ENCODE data around the gene ANKRD55.

The ANKRD55 gene

DNA sequence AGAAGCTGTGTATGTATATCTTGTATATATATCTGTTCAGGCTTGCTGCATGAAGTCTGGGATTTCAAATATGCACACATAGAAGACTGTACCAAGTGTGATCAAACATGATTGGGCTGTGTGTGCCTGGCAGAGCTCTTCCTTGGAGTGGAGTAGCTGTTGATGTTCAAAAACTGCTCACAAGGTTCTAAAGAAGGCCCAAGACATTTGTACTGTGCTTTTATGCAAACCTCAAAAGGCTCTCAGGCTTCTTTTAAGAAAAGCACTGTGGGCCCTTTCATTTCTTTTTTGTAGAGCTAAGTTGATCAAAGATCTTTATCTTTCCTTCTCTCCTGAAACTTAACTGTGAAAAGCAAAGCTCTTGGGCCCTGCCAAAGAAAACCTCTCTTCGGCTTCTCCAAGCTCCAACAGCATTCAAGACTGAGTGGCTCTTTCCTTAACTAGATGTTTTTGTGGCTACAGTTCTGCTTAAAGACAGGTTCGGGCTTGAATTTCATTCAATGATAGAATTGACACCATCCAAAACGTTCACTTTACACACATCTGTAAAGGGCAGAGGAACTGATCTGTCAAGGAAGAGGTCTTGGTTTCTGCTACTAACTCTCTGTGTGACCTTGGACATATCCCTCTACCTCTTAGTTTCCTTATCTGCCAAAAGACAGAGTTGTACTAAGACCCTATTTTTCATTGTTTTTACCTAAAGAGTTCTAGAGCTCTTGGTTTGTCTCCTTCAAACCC, 132.5 kb downstream of the ANKRD55 start:
- Histone ChIP-seq H3K9me3 (ENCODE audit: control insufficient read depth in 1 of 2, low read length in 2 of 2) (no peaks in the 10 kb centered on the region), H3K4me3 (ENCODE audit: low read depth in 1 of 2, low read length in 2 of 2) (no peak overlapping the region), H3K9ac (ENCODE audit: low read depth in 1 of 2, low read length in 2 of 2) (no peak overlapping the region), H3K27me3 (ENCODE audit: control insufficient read depth in 1 of 2, insufficient read depth in 2 of 2, low read length in 2 of 2) (no peaks in the 10 kb centered on the region), H3K36me3 (ENCODE audit: control insufficient read depth in 1 of 2, insufficient read depth in 2 of 2, low read length in 2 of 2) (no peaks in the 10 kb centered on the region), H3K4me1 (ENCODE audit: control insufficient read depth in 1 of 2, insufficient read depth in 2 of 2, low read length in 2 of 2) (no peaks in the 10 kb centered on the region), H3K27ac (ENCODE audit: low read depth, low read length) (no peak overlapping the region)

GRCh38 chr5:56099346-56099745, 133.8 kb downstream of the ANKRD55 start:
- no peaks in the 10 kb centered on the region for H3K4me1 ChIP-seq (ENCODE audit: control insufficient read depth in 1 of 2, insufficient read depth in 2 of 2, low read length in 2 of 2)
- H3K4me3 ChIP-seq (ENCODE audit: low read depth in 1 of 2, low read length in 2 of 2), result no peak overlapping the region
- H3K36me3 ChIP-seq (ENCODE audit: control insufficient read depth in 1 of 2, insufficient read depth in 2 of 2, low read length in 2 of 2), result no peaks in the 10 kb centered on the region
- no peaks in the 10 kb centered on the region for H3K27me3 ChIP-seq (ENCODE audit: control insufficient read depth in 1 of 2, insufficient read depth in 2 of 2, low read length in 2 of 2)
- H3K9ac ChIP-seq (ENCODE audit: low read depth in 1 of 2, low read length in 2 of 2), result no peak overlapping the region
- H3K27ac ChIP-seq (ENCODE audit: low read depth, low read length), result no peak overlapping the region
- H3K9me3 ChIP-seq (ENCODE audit: control insufficient read depth in 1 of 2, low read length in 2 of 2), result no peaks in the 10 kb centered on the region

- no peaks in the 10 kb centered on the region for H3K9me3 ChIP-seq (ENCODE audit: control insufficient read depth in 1 of 2, low read length in 2 of 2)
- H3K27me3 ChIP-seq (ENCODE audit: control insufficient read depth in 1 of 2, insufficient read depth in 2 of 2, low read length in 2 of 2), result no peaks in the 10 kb centered on the region
- H3K27ac ChIP-seq (ENCODE audit: low read depth, low read length), result no peak overlapping the region
- H3K4me1 ChIP-seq (ENCODE audit: control insufficient read depth in 1 of 2, insufficient read depth in 2 of 2, low read length in 2 of 2), result no peaks in the 10 kb centered on the region
- H3K36me3 ChIP-seq (ENCODE audit: control insufficient read depth in 1 of 2, insufficient read depth in 2 of 2, low read length in 2 of 2), result no peaks in the 10 kb centered on the region
- no peak overlapping the region for H3K9ac ChIP-seq (ENCODE audit: low read depth in 1 of 2, low read length in 2 of 2)
- H3K4me3 ChIP-seq (ENCODE audit: low read depth in 1 of 2, low read length in 2 of 2), result no peak overlapping the region
These were observed 136.1 kb downstream of the ANKRD55 start for GRCh38 chr5:56097055-56097454.

DNA sequence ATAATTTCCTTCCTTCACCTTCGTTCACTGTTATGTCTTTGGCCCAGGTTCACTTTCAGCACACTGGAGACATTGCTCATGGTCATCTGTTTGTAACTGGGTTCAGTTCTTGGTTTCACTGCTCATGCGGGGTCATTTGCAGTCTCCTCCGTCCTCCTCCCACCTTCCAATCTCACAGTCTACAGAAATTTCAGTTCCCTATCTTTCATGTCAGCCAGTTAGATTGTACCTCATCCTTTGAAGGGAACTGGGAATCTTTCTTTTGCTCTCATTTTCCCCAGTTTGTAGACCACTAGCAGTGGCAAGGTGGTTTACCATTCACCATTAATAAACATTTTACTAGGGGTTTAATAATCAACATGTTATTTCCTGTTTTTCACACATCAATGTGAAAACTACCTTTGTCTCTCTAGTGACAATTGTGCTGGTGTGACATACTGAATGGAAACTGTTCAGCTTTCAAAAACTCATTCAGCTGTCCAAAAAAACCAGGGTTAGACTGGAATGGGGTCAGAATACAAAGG, 137.5 kb downstream of the ANKRD55 start:
- Histone ChIP-seq H3K4me3 (ENCODE audit: low read depth in 1 of 2, low read length in 2 of 2) (no peak overlapping the region), H3K27me3 (ENCODE audit: control insufficient read depth in 1 of 2, insufficient read depth in 2 of 2, low read length in 2 of 2) (no peaks in the 10 kb centered on the region), H3K36me3 (ENCODE audit: control insufficient read depth in 1 of 2, insufficient read depth in 2 of 2, low read length in 2 of 2) (no peaks in the 10 kb centered on the region), H3K27ac (ENCODE audit: low read depth, low read length) (no peak overlapping the region), H3K4me1 (ENCODE audit: control insufficient read depth in 1 of 2, insufficient read depth in 2 of 2, low read length in 2 of 2) (no peaks in the 10 kb centered on the region), H3K9ac (ENCODE audit: low read depth in 1 of 2, low read length in 2 of 2) (no peak overlapping the region), H3K9me3 (ENCODE audit: control insufficient read depth in 1 of 2, low read length in 2 of 2) (no peaks in the 10 kb centered on the region)

DNA sequence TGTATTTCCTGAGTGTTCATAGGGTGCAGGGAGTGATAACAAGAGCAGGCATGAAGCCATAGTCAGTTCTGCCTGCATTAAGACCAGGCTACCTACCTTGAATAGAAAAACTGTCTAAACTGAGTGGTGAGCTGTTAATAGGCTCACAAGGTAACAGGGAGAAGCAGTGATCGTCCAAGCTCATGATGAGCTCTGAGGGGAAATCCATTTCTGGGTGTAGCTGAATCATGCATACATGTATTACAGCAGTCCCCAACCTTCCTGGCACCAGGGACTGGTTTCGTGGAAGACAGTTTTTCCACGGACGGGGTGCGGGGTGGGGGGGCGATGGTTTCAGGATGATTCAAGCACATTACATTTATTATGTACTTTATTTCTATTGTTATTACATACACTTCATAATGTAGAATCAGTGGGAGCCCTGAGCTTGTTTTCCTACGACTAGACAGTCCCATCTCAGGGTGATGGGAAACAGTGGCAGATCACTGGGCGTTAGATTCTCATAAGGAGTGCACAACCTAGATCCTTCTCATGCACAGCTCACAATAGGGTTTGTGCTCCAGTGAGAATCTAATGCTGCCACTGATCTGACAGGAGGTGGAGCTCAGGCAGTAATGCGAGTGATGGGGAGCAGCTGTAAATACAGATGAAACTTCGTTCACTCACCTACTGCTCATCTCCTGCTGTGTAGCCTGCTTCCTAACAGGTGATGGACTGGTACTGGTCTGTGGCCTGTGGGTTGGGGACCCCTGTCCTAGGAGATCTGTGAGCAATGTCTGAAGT, 138.4 kb downstream of the ANKRD55 start:
- H3K27ac ChIP-seq (ENCODE audit: low read depth, low read length), result no peak overlapping the region
- H3K9me3 ChIP-seq (ENCODE audit: control insufficient read depth in 1 of 2, low read length in 2 of 2), result no peaks in the 10 kb centered on the region
- H3K27me3 ChIP-seq (ENCODE audit: control insufficient read depth in 1 of 2, insufficient read depth in 2 of 2, low read length in 2 of 2), result no peaks in the 10 kb centered on the region
- H3K4me3 ChIP-seq (ENCODE audit: low read depth in 1 of 2, low read length in 2 of 2), result no peak overlapping the region
- H3K9ac ChIP-seq (ENCODE audit: low read depth in 1 of 2, low read length in 2 of 2), result no peak overlapping the region
- no peaks in the 10 kb centered on the region for H3K36me3 ChIP-seq (ENCODE audit: control insufficient read depth in 1 of 2, insufficient read depth in 2 of 2, low read length in 2 of 2)
- no peaks in the 10 kb centered on the region for H3K4me1 ChIP-seq (ENCODE audit: control insufficient read depth in 1 of 2, insufficient read depth in 2 of 2, low read length in 2 of 2)

GRCh38 chr5:56093970-56094369, 139.2 kb downstream of the ANKRD55 start:
- no peaks in the 10 kb centered on the region for H3K27me3 ChIP-seq (ENCODE audit: control insufficient read depth in 1 of 2, insufficient read depth in 2 of 2, low read length in 2 of 2)
- H3K36me3 ChIP-seq (ENCODE audit: control insufficient read depth in 1 of 2, insufficient read depth in 2 of 2, low read length in 2 of 2), result no peaks in the 10 kb centered on the region
- H3K9ac ChIP-seq (ENCODE audit: low read depth in 1 of 2, low read length in 2 of 2), result no peak overlapping the region
- no peak overlapping the region for H3K27ac ChIP-seq (ENCODE audit: low read depth, low read length)
- no peaks in the 10 kb centered on the region for H3K4me1 ChIP-seq (ENCODE audit: control insufficient read depth in 1 of 2, insufficient read depth in 2 of 2, low read length in 2 of 2)
- no peak overlapping the region for H3K4me3 ChIP-seq (ENCODE audit: low read depth in 1 of 2, low read length in 2 of 2)
- H3K9me3 ChIP-seq (ENCODE audit: control insufficient read depth in 1 of 2, low read length in 2 of 2), result no peaks in the 10 kb centered on the region

GRCh38 chr5:56092115-56092514, 141.0 kb downstream of the ANKRD55 start:
- Histone ChIP-seq H3K4me1 (ENCODE audit: control insufficient read depth in 1 of 2, insufficient read depth in 2 of 2, low read length in 2 of 2) (no peaks in the 10 kb centered on the region), H3K4me3 (ENCODE audit: low read depth in 1 of 2, low read length in 2 of 2) (no peak overlapping the region), H3K9me3 (ENCODE audit: control insufficient read depth in 1 of 2, low read length in 2 of 2) (no peaks in the 10 kb centered on the region), H3K27ac (ENCODE audit: low read depth, low read length) (no peak overlapping the region), H3K36me3 (ENCODE audit: control insufficient read depth in 1 of 2, insufficient read depth in 2 of 2, low read length in 2 of 2) (no peaks in the 10 kb centered on the region), H3K27me3 (ENCODE audit: control insufficient read depth in 1 of 2, insufficient read depth in 2 of 2, low read length in 2 of 2) (no peaks in the 10 kb centered on the region), H3K9ac (ENCODE audit: low read depth in 1 of 2, low read length in 2 of 2) (no peak overlapping the region)

- H3K27ac ChIP-seq (ENCODE audit: low read depth, low read length), result no peak overlapping the region
- H3K9ac ChIP-seq (ENCODE audit: low read depth in 1 of 2, low read length in 2 of 2), result no peak overlapping the region
- no peaks in the 10 kb centered on the region for H3K36me3 ChIP-seq (ENCODE audit: control insufficient read depth in 1 of 2, insufficient read depth in 2 of 2, low read length in 2 of 2)
These were observed 141.5 kb downstream of the ANKRD55 start for GRCh38 chr5:56091664-56092063.

DNA sequence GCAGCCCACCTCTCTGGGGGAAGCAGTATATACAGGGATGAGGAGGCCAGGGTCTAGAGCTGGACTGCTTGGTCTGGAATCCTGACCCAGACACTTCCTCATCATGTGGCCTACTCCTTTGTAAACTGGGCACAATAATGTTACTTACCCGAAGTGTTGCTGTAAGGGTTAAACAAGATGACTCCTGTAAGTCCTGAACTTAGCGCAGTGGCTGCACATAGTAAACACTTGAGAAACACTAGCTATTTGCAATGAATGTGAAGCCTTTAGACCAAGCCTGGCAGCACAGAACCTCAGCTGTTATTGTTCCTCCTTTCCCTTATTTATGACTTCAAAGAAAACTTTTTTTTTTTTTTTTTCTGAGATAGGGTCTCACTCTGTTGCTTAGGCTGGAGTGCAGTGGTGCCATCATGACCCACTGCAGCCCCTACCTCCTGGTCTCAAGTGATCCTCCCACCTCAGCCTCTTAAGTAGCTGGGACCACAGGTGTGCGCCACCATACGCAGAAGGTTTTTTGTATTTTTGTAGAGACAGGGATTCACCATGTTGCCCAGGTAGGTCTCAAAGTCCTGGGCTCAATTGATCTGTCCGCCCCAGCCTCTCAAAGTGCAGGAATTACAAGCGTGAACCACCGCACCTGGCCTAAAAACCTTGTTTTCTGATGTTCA, 142.2 kb downstream of the ANKRD55 start:
- no peak overlapping the region for H3K9ac ChIP-seq (ENCODE audit: low read depth in 1 of 2, low read length in 2 of 2)
- H3K9me3 ChIP-seq (ENCODE audit: control insufficient read depth in 1 of 2, low read length in 2 of 2), result no peaks in the 10 kb centered on the region
- no peak overlapping the region for H3K4me3 ChIP-seq (ENCODE audit: low read depth in 1 of 2, low read length in 2 of 2)
- no peak overlapping the region for H3K27ac ChIP-seq (ENCODE audit: low read depth, low read length)
- H3K36me3 ChIP-seq (ENCODE audit: control insufficient read depth in 1 of 2, insufficient read depth in 2 of 2, low read length in 2 of 2), result no peaks in the 10 kb centered on the region
- H3K4me1 ChIP-seq (ENCODE audit: control insufficient read depth in 1 of 2, insufficient read depth in 2 of 2, low read length in 2 of 2), result no peaks in the 10 kb centered on the region
- H3K27me3 ChIP-seq (ENCODE audit: control insufficient read depth in 1 of 2, insufficient read depth in 2 of 2, low read length in 2 of 2), result no peaks in the 10 kb centered on the region

More at GRCh38 chr5:56091664-56092063, 141.5 kb downstream of the ANKRD55 start:
- H3K4me1 ChIP-seq (ENCODE audit: control insufficient read depth in 1 of 2, insufficient read depth in 2 of 2, low read length in 2 of 2), result no peaks in the 10 kb centered on the region
- no peak overlapping the region for H3K4me3 ChIP-seq (ENCODE audit: low read depth in 1 of 2, low read length in 2 of 2)
- no peaks in the 10 kb centered on the region for H3K9me3 ChIP-seq (ENCODE audit: control insufficient read depth in 1 of 2, low read length in 2 of 2)
- no peaks in the 10 kb centered on the region for H3K27me3 ChIP-seq (ENCODE audit: control insufficient read depth in 1 of 2, insufficient read depth in 2 of 2, low read length in 2 of 2)
